Transverse colon (tissue), 4 donors: ENCODE measurements around the gene MED26.

ENCODE experiments used
- POLR2A ChIP-seq: fragments of 450-650 bp; IDR thresholded peaks from one replicate; pipeline ENCODE4 v1.6.1; 2016; ENCODE audit warnings: antibody characterized with exemption, mild to moderate bottlenecking, moderate library complexity
- POLR2AphosphoS5 ChIP-seq, 3 donors: sonication (generic); formaldehyde crosslinking; IDR thresholded peaks; one replicate each; pipeline ENCODE4 v1.6.1; 2016; ENCODE audit warnings: antibody characterized with exemption in 3 of 3
- TF ChIP-seq, protein P1 (sequence below), 5 experiments: fragments of 200-600 bp in 3 of 5; fragments of 450-650 bp in 2 of 5; sonication (generic) in 3 of 5; IDR thresholded peaks; 1 replicate in 2 of 5; 2 replicates in 3 of 5; pipeline ENCODE4 v1.5.1; 2016 to 2017; ENCODE audit warnings: antibody characterized with exemption in 5 of 5, inconsistent platforms in 3 of 5, mild to moderate bottlenecking in 2 of 5, moderate library complexity in 1 of 5

DNA sequence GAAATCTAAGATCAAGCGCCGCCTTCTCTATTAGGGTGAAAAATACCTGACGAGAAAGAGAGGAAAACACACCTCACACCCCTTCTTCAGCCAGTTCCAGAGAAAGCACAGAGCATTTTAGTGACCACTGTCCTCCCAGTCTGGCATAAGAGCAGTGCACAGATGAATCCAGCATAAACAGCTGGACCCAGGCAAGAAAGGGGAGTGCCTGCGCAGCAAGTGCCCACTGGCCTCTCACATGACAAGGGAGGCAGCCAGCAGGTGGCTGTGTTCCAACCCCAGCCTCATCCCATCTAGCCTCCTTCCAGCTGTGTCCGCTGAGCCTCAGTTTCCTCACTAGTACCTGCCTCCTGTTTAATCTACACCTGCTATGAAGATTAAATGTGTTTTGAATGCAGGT is 8.0 kb downstream of the MED26 start:
- TF ChIP-seq, protein P1, sequence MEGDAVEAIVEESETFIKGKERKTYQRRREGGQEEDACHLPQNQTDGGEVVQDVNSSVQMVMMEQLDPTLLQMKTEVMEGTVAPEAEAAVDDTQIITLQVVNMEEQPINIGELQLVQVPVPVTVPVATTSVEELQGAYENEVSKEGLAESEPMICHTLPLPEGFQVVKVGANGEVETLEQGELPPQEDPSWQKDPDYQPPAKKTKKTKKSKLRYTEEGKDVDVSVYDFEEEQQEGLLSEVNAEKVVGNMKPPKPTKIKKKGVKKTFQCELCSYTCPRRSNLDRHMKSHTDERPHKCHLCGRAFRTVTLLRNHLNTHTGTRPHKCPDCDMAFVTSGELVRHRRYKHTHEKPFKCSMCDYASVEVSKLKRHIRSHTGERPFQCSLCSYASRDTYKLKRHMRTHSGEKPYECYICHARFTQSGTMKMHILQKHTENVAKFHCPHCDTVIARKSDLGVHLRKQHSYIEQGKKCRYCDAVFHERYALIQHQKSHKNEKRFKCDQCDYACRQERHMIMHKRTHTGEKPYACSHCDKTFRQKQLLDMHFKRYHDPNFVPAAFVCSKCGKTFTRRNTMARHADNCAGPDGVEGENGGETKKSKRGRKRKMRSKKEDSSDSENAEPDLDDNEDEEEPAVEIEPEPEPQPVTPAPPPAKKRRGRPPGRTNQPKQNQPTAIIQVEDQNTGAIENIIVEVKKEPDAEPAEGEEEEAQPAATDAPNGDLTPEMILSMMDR (IDR thresholded peaks at IDR 0.05), result no peak
- TF ChIP-seq POLR2AphosphoS5 (IDR thresholded peaks at IDR 0.05) (no peak), POLR2A (no peak)
